Transverse colon (tissue), 4 donors: ENCODE data around the gene PRKCSH. TPM values are rescaled to one million over a fixed set of nuclear protein-coding genes. Genes with fewer than 3 reads are reported as not detected.
A peak's percentile ranks its signal among the peaks of the same experiment; 100 is the strongest.

Experiments used
- DNase-seq: peaks from one replicate; pipeline ENCODE4 v3.0.0-alpha.2; 2019
- H3K27ac ChIP-seq, 4 donors: fragments of 200-600 bp; sonication (generic); 2 replicates each; pipeline ENCODE4 v1.5.1; 2016 to 2018; ENCODE audit warnings: inconsistent platforms in 4 of 4
- H3K27me3 ChIP-seq: fragments of 200-600 bp; sonication (generic); 2 replicates; pipeline ENCODE4 v1.5.1; 2017; ENCODE audit warnings: inconsistent platforms
- H3K36me3 ChIP-seq, 4 donors: fragments of 200-600 bp; sonication (generic); 2 replicates each; pipeline ENCODE4 v1.5.1; 2017 to 2019; ENCODE audit warnings: inconsistent platforms in 4 of 4
- H3K4me1 ChIP-seq, 4 donors: fragments of 200-600 bp; sonication (generic); 2 replicates each; pipeline ENCODE4 v1.5.1; 2017 to 2020; ENCODE audit warnings: inconsistent platforms in 4 of 4
- H3K4me3 ChIP-seq, 4 donors: fragments of 200-600 bp; sonication (generic); 1 replicate in 1 of 4; 2 replicates in 3 of 4; pipeline versions ENCODE4 v1.5.1 to v1.6.1; 2017 to 2019; ENCODE audit warnings: inconsistent platforms in 4 of 4
- H3K9me3 ChIP-seq, 2 donors: fragments of 200-600 bp; sonication (generic); 2 replicates each; pipeline ENCODE4 v1.5.1; 2017 to 2019; ENCODE audit warnings: inconsistent platforms in 2 of 2
- EP300 ChIP-seq: sonication (generic); formaldehyde crosslinking; IDR thresholded peaks from one replicate; pipeline ENCODE4 v1.6.1; 2017; ENCODE audit warnings: antibody characterized with exemption, low read depth
- POLR2A ChIP-seq: fragments of 450-650 bp; IDR thresholded peaks from one replicate; pipeline ENCODE4 v1.6.1; 2016; ENCODE audit warnings: antibody characterized with exemption, mild to moderate bottlenecking, moderate library complexity
- POLR2AphosphoS5 ChIP-seq, 3 donors: sonication (generic); formaldehyde crosslinking; IDR thresholded peaks; one replicate each; pipeline ENCODE4 v1.6.1; 2016; ENCODE audit warnings: antibody characterized with exemption in 3 of 3
- WGBS, 2 donors: methylation state at CpG; one replicate each; pipeline ENCODE4 v1.1.5; 2018; ENCODE audit warnings: low coverage in 1 of 2; 5-methylcytosine and 5-hydroxymethylcytosine counted together
- in situ Hi-C, 4 donors: fragments of 200-750 bp; cut with MboI; loops; one replicate each; pipeline versions ENCODE4 v1.15.0 to v1.15.1; 2017; ENCODE audit warnings: low sequenced_read_pairs in 3 of 4, low pct_ligation_motif_present in 1 of 4, low pct_unique_long_range_greater_than_20kb in 1 of 4
- intact Hi-C: fragments of 100-400 bp; cut with DNase I; formaldehyde crosslinking; loops from one replicate; pipeline ENCODE4 v1.15.1; 2023; ENCODE audit warnings: low total_unique reads
- total RNA-seq, 4 donors: library from RNA; depleted of rRNA; stranded (reverse); fragments of >200 nt; gene quantifications; one replicate each; pipeline ENCODE4 v1.1.0, GENCODE V29; 2016
- TF ChIP-seq, protein P1 (sequence below), 5 experiments: fragments of 200-600 bp in 3 of 5; fragments of 450-650 bp in 2 of 5; sonication (generic) in 3 of 5; IDR thresholded peaks; 1 replicate in 2 of 5; 2 replicates in 3 of 5; pipeline ENCODE4 v1.5.1; 2016 to 2017; ENCODE audit warnings: antibody characterized with exemption in 5 of 5, inconsistent platforms in 3 of 5, mild to moderate bottlenecking in 2 of 5, moderate library complexity in 1 of 5

The PRKCSH gene
- total RNA-seq, 4 donors from 2014 or later, result 119 to 195 (median 183) TPM

DNA sequence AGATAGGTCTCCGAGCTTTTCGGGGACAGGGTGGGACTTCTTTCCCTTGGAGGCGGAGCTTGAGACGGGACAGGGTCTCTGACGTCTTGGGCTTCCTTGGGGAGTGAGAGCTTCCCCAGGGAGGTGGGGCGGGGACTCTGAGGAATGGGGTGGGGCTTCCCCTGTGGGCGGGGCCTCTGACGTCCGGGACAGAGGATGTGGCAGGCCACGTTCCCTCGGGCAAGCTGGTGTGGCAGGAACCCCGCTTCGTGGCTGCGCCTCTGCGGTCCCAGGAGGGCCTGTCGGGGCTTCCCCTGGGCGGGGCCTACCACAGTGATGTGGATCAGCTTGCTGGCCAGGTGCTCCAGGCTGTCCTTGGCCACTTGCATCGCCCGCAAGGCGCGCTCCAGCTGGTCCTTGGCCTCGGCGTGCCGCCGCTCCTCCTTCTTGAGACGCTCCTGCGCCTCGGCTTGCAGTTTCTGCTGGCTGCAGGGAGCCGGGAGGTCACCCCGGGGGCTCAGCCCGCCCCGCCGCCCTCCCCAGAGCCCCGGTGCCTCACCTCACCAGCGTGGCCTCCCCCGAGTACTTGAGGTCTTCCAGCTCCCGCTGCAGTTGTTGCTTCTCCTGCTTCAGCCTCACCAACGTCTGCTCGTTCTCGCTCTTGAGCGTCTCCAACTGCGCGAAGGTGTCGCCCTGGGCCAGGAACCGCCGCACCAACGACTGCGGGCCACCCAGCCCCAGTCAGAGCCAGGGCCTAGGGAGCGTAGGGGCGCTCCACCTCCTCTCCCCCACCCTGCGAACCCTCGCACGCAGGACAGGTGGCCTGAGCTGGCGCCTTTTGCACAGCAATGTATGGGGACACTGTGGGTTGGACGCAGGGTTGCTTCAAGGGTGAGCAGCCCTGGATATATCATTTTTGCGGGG, 13.0 kb upstream of the PRKCSH start:
- Histone ChIP-seq H3K36me3 (no peaks in the 10 kb centered on the region), H3K27ac (peak overlapping the region in 2 of 4 donors; percentile 32 to 34), H3K4me1 (peaks cover 10 to 49% (median 29%) of the 10 kb centered on the region in 4 donors), H3K9me3 (no peaks in the 10 kb centered on the region), H3K4me3 (peak overlapping the region in 2 of 4 donors; percentile 25 to 34), H3K27me3 (peaks cover 67% of the 10 kb centered on the region)
- in situ Hi-C loops (no loop called here), intact Hi-C loops (no loop called here)
- peak; percentile 87 for DNase-seq
- WGBS, 2 donors, result 10% methylated on average over 31 of the region's 56 CpGs; no CpG with 5 or more reads in 1 of the 2 donors
- TF ChIP-seq, protein P1, sequence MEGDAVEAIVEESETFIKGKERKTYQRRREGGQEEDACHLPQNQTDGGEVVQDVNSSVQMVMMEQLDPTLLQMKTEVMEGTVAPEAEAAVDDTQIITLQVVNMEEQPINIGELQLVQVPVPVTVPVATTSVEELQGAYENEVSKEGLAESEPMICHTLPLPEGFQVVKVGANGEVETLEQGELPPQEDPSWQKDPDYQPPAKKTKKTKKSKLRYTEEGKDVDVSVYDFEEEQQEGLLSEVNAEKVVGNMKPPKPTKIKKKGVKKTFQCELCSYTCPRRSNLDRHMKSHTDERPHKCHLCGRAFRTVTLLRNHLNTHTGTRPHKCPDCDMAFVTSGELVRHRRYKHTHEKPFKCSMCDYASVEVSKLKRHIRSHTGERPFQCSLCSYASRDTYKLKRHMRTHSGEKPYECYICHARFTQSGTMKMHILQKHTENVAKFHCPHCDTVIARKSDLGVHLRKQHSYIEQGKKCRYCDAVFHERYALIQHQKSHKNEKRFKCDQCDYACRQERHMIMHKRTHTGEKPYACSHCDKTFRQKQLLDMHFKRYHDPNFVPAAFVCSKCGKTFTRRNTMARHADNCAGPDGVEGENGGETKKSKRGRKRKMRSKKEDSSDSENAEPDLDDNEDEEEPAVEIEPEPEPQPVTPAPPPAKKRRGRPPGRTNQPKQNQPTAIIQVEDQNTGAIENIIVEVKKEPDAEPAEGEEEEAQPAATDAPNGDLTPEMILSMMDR (IDR thresholded peaks at IDR 0.05), result no peak
- TF ChIP-seq EP300, result no peak
- TF ChIP-seq POLR2AphosphoS5 (IDR thresholded peaks at IDR 0.05), result peak in 1 of 3 donors; percentile 24

DNA sequence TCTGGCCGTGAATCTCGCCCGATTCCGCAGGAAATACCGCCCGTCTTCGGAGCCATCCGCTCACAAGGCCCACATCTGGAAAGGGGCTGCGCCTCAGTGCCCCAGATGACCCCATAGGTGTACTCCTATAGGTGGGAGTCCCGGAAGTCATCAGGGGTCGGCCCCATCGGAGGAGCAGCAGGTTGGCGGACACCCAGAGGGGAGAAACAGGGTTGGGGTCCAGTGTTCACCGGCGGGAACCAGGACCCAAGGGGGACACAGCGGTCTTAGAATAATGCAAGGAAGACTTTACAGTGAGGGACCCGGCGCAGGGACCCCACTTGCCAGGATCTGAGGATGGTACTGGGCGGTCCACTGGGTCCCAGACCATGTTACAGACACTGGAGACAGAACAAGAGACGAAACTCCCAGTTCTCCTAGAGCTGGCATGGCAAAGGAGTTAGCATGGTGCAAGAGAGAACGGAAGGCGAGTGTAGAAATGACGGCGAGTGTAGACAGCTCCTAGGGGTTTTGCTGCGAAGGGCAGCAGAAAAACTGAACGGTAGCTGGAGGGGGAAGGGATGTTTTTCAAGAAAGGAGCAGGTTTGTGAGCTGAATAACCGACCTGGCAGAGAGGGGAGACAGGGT, 12.2 kb upstream of the PRKCSH start:
- 44% methylated on average over 5 to 27 of the region's 27 CpGs for WGBS, 2 donors
- intact Hi-C loops, result no loop called here
- no peak for DNase-seq
- TF ChIP-seq POLR2AphosphoS5 (IDR thresholded peaks at IDR 0.05), result no peak
- TF ChIP-seq POLR2A, result no peak
- TF ChIP-seq, protein P1 (IDR thresholded peaks at IDR 0.05), result no peak
- TF ChIP-seq EP300, result no peak
- H3K9me3 ChIP-seq, result no peaks in the 10 kb centered on the region
- H3K36me3 ChIP-seq, result no peaks in the 10 kb centered on the region
- H3K27ac ChIP-seq, result no peak overlapping the region
- H3K4me3 ChIP-seq, result no peak overlapping the region
- peaks cover 9 to 48% (median 28%) of the 10 kb centered on the region in 4 donors for H3K4me1 ChIP-seq
- in situ Hi-C loops, result no loop called here
- H3K27me3 ChIP-seq, result peaks cover 60% of the 10 kb centered on the region

DNA sequence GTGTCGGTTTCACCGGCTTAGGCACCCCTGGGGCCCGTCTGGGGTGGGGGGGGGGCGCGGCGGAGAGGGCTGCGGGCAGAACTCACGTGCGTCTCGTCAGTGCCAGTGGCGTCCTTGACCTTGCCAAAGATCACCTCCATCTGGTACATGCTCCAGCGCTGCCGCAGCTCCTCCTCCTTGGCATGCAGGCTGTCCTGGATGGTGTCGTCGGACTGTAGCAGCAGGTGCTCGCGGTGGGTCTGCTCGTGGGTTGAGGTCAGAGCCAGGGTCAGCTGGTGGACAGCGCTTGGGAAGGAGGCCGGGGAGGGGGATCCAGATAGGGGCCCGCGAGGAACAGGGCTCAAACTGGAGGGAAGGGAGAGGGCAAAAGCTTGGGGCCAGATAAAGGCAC, 11.6 kb upstream of the PRKCSH start:
- Histone ChIP-seq H3K27ac (no peak overlapping the region), H3K4me1 (peaks cover 4 to 43% (median 26%) of the 10 kb centered on the region in 4 donors), H3K36me3 (no peaks in the 10 kb centered on the region), H3K27me3 (peaks cover 55% of the 10 kb centered on the region), H3K4me3 (no peak overlapping the region), H3K9me3 (no peaks in the 10 kb centered on the region)
- no peak for TF ChIP-seq POLR2AphosphoS5 (IDR thresholded peaks at IDR 0.05)
- TF ChIP-seq POLR2A, result no peak
- TF ChIP-seq, protein P1 (IDR thresholded peaks at IDR 0.05), result no peak
- TF ChIP-seq EP300, result no peak
- WGBS, 2 donors, result 11% methylated on average over 21 of the region's 22 CpGs; no CpG with 5 or more reads in 1 of the 2 donors
- intact Hi-C loops (no loop called here), in situ Hi-C loops (no loop called here)
- no peak for DNase-seq

DNA sequence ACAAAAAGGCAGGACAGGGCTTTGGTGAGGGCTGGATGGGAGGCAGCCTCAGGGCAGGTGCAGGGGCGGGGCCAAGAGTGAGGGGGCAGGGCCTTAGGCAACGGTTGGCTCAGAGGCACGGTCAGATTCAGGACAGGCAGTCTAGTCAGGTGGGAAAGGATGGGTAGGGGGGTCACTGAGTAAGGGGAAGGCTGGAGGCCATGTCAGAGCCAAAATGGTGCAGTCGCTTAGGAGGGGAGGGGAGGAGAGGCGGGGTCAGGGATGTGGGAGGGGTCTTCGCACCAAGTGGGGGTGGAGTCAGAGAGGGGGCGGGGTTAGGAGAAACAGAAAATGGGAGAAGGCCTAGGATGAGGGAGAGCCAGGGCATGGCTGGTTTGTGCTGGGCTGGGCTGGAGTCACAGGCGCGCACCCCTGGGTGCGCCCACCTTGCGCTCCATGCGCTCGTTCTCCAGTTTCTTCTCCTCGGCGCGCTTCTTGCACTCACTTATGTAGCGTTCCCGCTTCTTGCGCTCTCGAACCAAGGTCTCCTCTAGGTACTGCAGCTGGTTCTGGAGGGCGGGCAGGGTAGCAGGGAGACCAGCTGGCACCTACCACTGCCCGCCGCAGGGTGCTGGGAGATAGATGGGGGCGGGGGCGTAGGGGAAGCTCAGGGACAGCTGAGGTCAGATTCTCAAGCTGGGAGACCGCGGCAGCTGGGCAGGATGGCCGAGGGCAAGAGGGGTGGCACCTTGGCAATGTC, 9.5 kb upstream of the PRKCSH start:
- peaks cover 3 to 24% (median 19%) of the 10 kb centered on the region in 4 donors for H3K4me1 ChIP-seq
- no peak for DNase-seq
- H3K27me3 ChIP-seq, result peaks cover 34% of the 10 kb centered on the region
- intact Hi-C loops (no loop called here), in situ Hi-C loops (no loop called here)
- H3K4me3 ChIP-seq, result no peak overlapping the region
- H3K27ac ChIP-seq, result no peak overlapping the region
- H3K9me3 ChIP-seq, result no peaks in the 10 kb centered on the region
- WGBS, 2 donors, result 87% methylated on average over 28 of the region's 28 CpGs; no CpG with 5 or more reads in 1 of the 2 donors
- H3K36me3 ChIP-seq, result no peaks in the 10 kb centered on the region
- TF ChIP-seq, protein P1 (IDR thresholded peaks at IDR 0.05), result no peak
